Endothelial cell of umbilical vein (primary cell): Measurements from ENCODE around the gene NLGN1. TPM values are rescaled to one million over a fixed set of nuclear protein-coding genes. Genes with fewer than 3 reads are reported as not detected.

Experiments used
- BruUV-seq: library from RNA; stranded (reverse); fragments of 400-500 nt; replicated peaks from 2 replicates; lab custom pipeline; 2021; lab: Mats Ljungman, UMichigan
- CTCF ChIA-PET: fragments of 300-600, 350-600 bp; sonication (Branson Sonifier 250); formaldehyde crosslinking; loops from one replicate; lab custom pipeline; 2021; ENCODE audit warnings: antibody characterized with exemption, inconsistent platforms; lab: Charles Lee
- POLR2A ChIA-PET: fragments of 300-600, 350-600 bp; sonication (Branson Sonifier 250); formaldehyde crosslinking; loops from one replicate; lab custom pipeline; 2021; ENCODE audit warnings: antibody characterized with exemption, inconsistent platforms; lab: Charles Lee
- DNase-seq: peaks from one replicate; pipeline ENCODE4 v3.0.0-alpha.2; 2011; ENCODE audit warnings: low read depth, low spot score
- FAIRE-seq: peaks from 2 replicates; lab custom pipeline; 2011; peaks lifted over from hg19 to GRCh38; lab: Jason Lieb, UNC
- H2AFZ ChIP-seq: 2 replicates; pipeline ENCODE4 v1.6.0; 2012; ENCODE audit warnings: low read depth, low read length, control low read depth, inconsistent platforms
- H3K27ac ChIP-seq: 2 replicates; pipeline ENCODE4 v1.5.1; 2011; ENCODE audit warnings: low read depth, mild to moderate bottlenecking, control low read depth, low read length, moderate library complexity; ENCODE audit not compliant: insufficient read depth
- H3K27me3 ChIP-seq, 2 experiments: 2 replicates each; pipeline versions ENCODE4 v1.6.0 to v1.6.1; 2011; ENCODE audit warnings: low read length in 2 of 2, mixed read lengths in 1 of 2; ENCODE audit not compliant: control insufficient read depth in 2 of 2, insufficient read depth in 2 of 2
- H3K36me3 ChIP-seq, 2 experiments: 2 replicates in 1 of 2; 3 replicates in 1 of 2; pipeline ENCODE4 v1.5.1; 2011; ENCODE audit warnings: low read length in 2 of 2, mild to moderate bottlenecking in 1 of 2, moderate library complexity in 1 of 2; ENCODE audit not compliant: control insufficient read depth in 2 of 2, insufficient read depth in 2 of 2; ENCODE audit errors: extremely low read depth in 1 of 2
- H3K4me1 ChIP-seq: 3 replicates; pipeline ENCODE4 v1.5.1; 2011; ENCODE audit warnings: mild to moderate bottlenecking, low read length; ENCODE audit not compliant: control insufficient read depth, insufficient read depth; ENCODE audit errors: extremely low read depth
- H3K4me2 ChIP-seq: 2 replicates; pipeline ENCODE4 v1.6.1; 2011; ENCODE audit warnings: low read length, control low read depth, mixed read lengths; ENCODE audit not compliant: insufficient read depth
- H3K4me3 ChIP-seq, 3 experiments: fragments of 200-600 bp in 1 of 3; sonication (generic), shearing (Covaris generic) in 1 of 3; replicated peaks in 1 of 3; 2 replicates each; pipeline ENCODE4 v1.5.1; 2011 to 2016; ENCODE audit warnings: control low read depth in 3 of 3, low read length in 3 of 3, mild to moderate bottlenecking in 2 of 3, inconsistent platforms in 1 of 3, low read depth in 1 of 3, moderate library complexity in 1 of 3; ENCODE audit not compliant: insufficient read depth in 1 of 3
- H3K79me2 ChIP-seq: 2 replicates; pipeline ENCODE4 v1.6.0; 2012; ENCODE audit warnings: low read length, inconsistent platforms; ENCODE audit not compliant: control insufficient read depth, insufficient read depth
- H3K9ac ChIP-seq: replicated peaks from 2 replicates; pipeline ENCODE3; 2011; ENCODE audit warnings: low read length, control low read depth; ENCODE audit not compliant: insufficient read depth; ENCODE audit errors: extremely low read depth
- H3K9me1 ChIP-seq: replicated peaks from 3 replicates; pipeline ENCODE4 v1.6.0; 2011; ENCODE audit warnings: mild to moderate bottlenecking, low read length; ENCODE audit not compliant: control insufficient read depth, insufficient read depth; ENCODE audit errors: extremely low read depth
- H3K9me3 ChIP-seq: replicated peaks from 2 replicates; pipeline ENCODE4 v1.5.1; 2012; ENCODE audit warnings: low read length, inconsistent platforms; ENCODE audit not compliant: control insufficient read depth, insufficient read depth
- H4K20me1 ChIP-seq: replicated peaks from 2 replicates; pipeline ENCODE3; 2011; ENCODE audit warnings: mild to moderate bottlenecking, low read length; ENCODE audit not compliant: control insufficient read depth, insufficient read depth; ENCODE audit errors: extremely low read depth
- CTCF ChIP-seq, 2 donors: IDR thresholded peaks; 1 replicate in 1 of 2; 2 replicates in 1 of 2; pipeline ENCODE4 v1.5.1; 2011; ENCODE audit warnings: low read length in 2 of 2, mild to moderate bottlenecking in 2 of 2, moderate library complexity in 2 of 2, control low read depth in 1 of 2, inconsistent platforms in 1 of 2, low read depth in 1 of 2; ENCODE audit not compliant: insufficient read depth in 1 of 2; ENCODE audit errors: extremely low read depth in 1 of 2
- EZH2 ChIP-seq: IDR thresholded peaks from 2 replicates; pipeline ENCODE4 v1.6.1; 2012; ENCODE audit warnings: borderline replicate concordance, low read depth, mild to moderate bottlenecking, moderate library complexity, low read length, inconsistent platforms; ENCODE audit not compliant: severe bottlenecking
- FOS ChIP-seq: IDR thresholded peaks from 2 replicates; pipeline ENCODE4 v1.6.1; 2011; ENCODE audit warnings: mild to moderate bottlenecking, low read length, moderate library complexity, borderline replicate concordance; ENCODE audit not compliant: insufficient read depth
- GATA2 ChIP-seq: IDR thresholded peaks from 2 replicates; pipeline ENCODE4 v1.7.0; 2011; ENCODE audit warnings: low read depth, mild to moderate bottlenecking, moderate library complexity, mixed read lengths, low read length; ENCODE audit not compliant: insufficient read length, insufficient read depth
- JUN ChIP-seq: IDR thresholded peaks from 2 replicates; pipeline ENCODE4 v1.6.1; 2011; ENCODE audit warnings: borderline replicate concordance, low read depth; ENCODE audit not compliant: insufficient read length, insufficient read depth
- MAX ChIP-seq: IDR thresholded peaks from 2 replicates; pipeline ENCODE4 v1.6.1; 2011; ENCODE audit not compliant: insufficient read depth, insufficient read length
- MYC ChIP-seq: IDR thresholded peaks from one replicate; pipeline ENCODE4 v1.6.1; 2011; ENCODE audit warnings: mild to moderate bottlenecking, low read depth, low read length
- POLR2A ChIP-seq: IDR thresholded peaks from 2 replicates; pipeline ENCODE4 v1.6.1; 2012; ENCODE audit warnings: low read depth, mild to moderate bottlenecking, control low read depth, low read length
- POLR2AphosphoS5 ChIP-seq: IDR thresholded peaks from 2 replicates; pipeline ENCODE4 v1.6.1; 2012; ENCODE audit warnings: low read depth, mild to moderate bottlenecking, control low read depth, low read length, moderate library complexity; ENCODE audit not compliant: insufficient read depth
- dilution Hi-C: fragments of 300-500 bp; cut with MboI; formaldehyde crosslinking; loops from one replicate; pipeline ENCODE4 v1.15.0; 2019; ENCODE audit warnings: low sequenced_read_pairs; ENCODE audit not compliant: extremely low pct_ligation_motif_present
- intact Hi-C: fragments of 100-400 bp; cut with micrococcal nuclease; formaldehyde crosslinking; loops from one replicate; pipeline ENCODE4 v1.10.0; 2022
- polyA plus RNA-seq, 4 experiments: library from polyadenylated mRNA; depleted of rRNA in 3 of 4; stranded (reverse) in 3 of 4; unstranded in 1 of 4; fragments of >200 nt; gene quantifications; 2 replicates each; pipeline versions ENCODE4 v1.2.1 to v1.2.3, GENCODE V29; 2011 to 2012; ENCODE audit warnings: missing spikeins in 1 of 4
- total RNA-seq: library from RNA; stranded (reverse); gene quantifications from 2 replicates; pipeline ENCODE4 v1.2.3, GENCODE V29; 2021

Gene NLGN1
- total and polyA plus RNA-seq, 2 donors (not counting 3 experiments of a cell fraction or from before 2014, with no cell fraction given), result 7.9 to 16.3 TPM

- FAIRE-seq (no peak), DNase-seq (no peak)
- BruUV-seq, result no TSS peak
- Histone ChIP-seq H3K4me1 (no peaks in the 10 kb centered on the region), H3K79me2 (no peaks in the 10 kb centered on the region), H3K4me2 (no peak overlapping the region), H3K27ac (no peak overlapping the region), H3K36me3 (no peaks in the 10 kb centered on the region), H3K9me1 (no peaks in the 10 kb centered on the region), H3K4me3 (no peak overlapping the region), H3K27me3 (no peaks in the 10 kb centered on the region), H3K9ac (no peak overlapping the region), H4K20me1 (no peaks in the 10 kb centered on the region), H3K9me3 (no peaks in the 10 kb centered on the region), H2AFZ (no peak overlapping the region)
- intact Hi-C loops, result no loop called here
- ChIA-PET CTCF (interaction anchor here (1.0 to 1.4 kb wide), 4 partner anchors 18 to 44 kb away, joined by 3 to 4 read pairs (median 4); no protein-coding TSS in a partner anchor), POLR2A (no interaction called here)
- dilution Hi-C loops, result no loop called here
- TF ChIP-seq JUN (no peak), MYC (no peak), POLR2A (no peak), CTCF (IDR thresholded peaks at IDR 0.05; ENCODE audit: extremely low read depth in 1 of 2, insufficient read depth in 1 of 2, low read depth in 1 of 2, low read length in 2 of 2) (no peak), GATA2 (no peak), FOS (no peak), EZH2 (no peak), MAX (no peak), POLR2AphosphoS5 (no peak)
These were observed 770.5 kb downstream of the NLGN1 start for GRCh38 chr3:174168026-174168425.
